Body of pancreas (tissue), 4 donors: ENCODE measurements around the gene FXR1.

Experiments used
- CTCF ChIP-seq, 7 experiments: fragments of 450-650 bp in 4 of 7; fragments of 200-600 bp in 3 of 7; sonication (generic) in 3 of 7; IDR thresholded peaks; one replicate each; pipeline ENCODE4 v1.5.1; 2016 to 2019; ENCODE audit warnings: antibody characterized with exemption in 7 of 7
- POLR2A ChIP-seq, 3 donors: fragments of 450-650 bp; IDR thresholded peaks; one replicate each; pipeline ENCODE4 v1.6.1; 2016; ENCODE audit warnings: antibody characterized with exemption in 3 of 3, mild to moderate bottlenecking in 2 of 3

GRCh38 chr3:180979961-180980360 lies 67.5 kb downstream of the FXR1 start:
- TF ChIP-seq CTCF (IDR thresholded peaks at IDR 0.05) (no peak), POLR2A (IDR thresholded peaks at IDR 0.05) (no peak)
